MM.1S (cell line): ENCODE results near the gene ECT2L.

Experiments
- DNase-seq: peaks from one replicate; pipeline ENCODE4 v3.0.0-alpha.2; 2015
- H2AFZ ChIP-seq: fragments of 300-600 bp; sonication (generic); 2 replicates; pipeline ENCODE4 v1.6.0; 2016; ENCODE audit warnings: antibody characterized with exemption, low read length
- H3F3A ChIP-seq: fragments of 300-600 bp; sonication (generic); 2 replicates; pipeline ENCODE4 v1.6.1; 2016; ENCODE audit warnings: mild to moderate bottlenecking, antibody characterized with exemption, low read length, moderate library complexity, mixed read lengths; ENCODE audit not compliant: insufficient read depth
- H3K27ac ChIP-seq: fragments of 300-600 bp; sonication (generic); 2 replicates; pipeline ENCODE4 v1.5.1; 2016; ENCODE audit warnings: mild to moderate bottlenecking, low read length
- H3K27me3 ChIP-seq: fragments of 300-600 bp; sonication (generic); replicated peaks from 2 replicates; pipeline ENCODE4 v1.6.0; 2016; ENCODE audit warnings: low read length; ENCODE audit not compliant: insufficient read depth
- H3K36me3 ChIP-seq: fragments of 300-600 bp; sonication (generic); replicated peaks from 2 replicates; pipeline ENCODE4 v1.6.1; 2016; ENCODE audit warnings: mild to moderate bottlenecking, low read length, mixed read lengths; ENCODE audit not compliant: insufficient read depth
- H3K4me1 ChIP-seq: fragments of 300-600 bp; sonication (generic); 2 replicates; pipeline ENCODE4 v1.6.1; 2016; ENCODE audit warnings: low read length, mixed read lengths
- H3K4me2 ChIP-seq: fragments of 300-600 bp; sonication (generic); 2 replicates; pipeline ENCODE4 v1.6.0; 2016; ENCODE audit warnings: low read depth, low read length
- H3K4me3 ChIP-seq: fragments of 300-600 bp; sonication (generic); 2 replicates; pipeline ENCODE4 v1.5.1; 2016; ENCODE audit warnings: low read length, mixed read lengths
- H3K79me2 ChIP-seq: fragments of 300-600 bp; sonication (generic); 2 replicates; pipeline ENCODE4 v1.6.1; 2016; ENCODE audit warnings: mixed run types, low read length, mixed read lengths
- H3K9ac ChIP-seq: fragments of 300-600 bp; sonication (generic); 2 replicates; pipeline ENCODE4 v1.6.1; 2016; ENCODE audit warnings: low read length, mixed read lengths
- H3K9me2 ChIP-seq: fragments of 300-600 bp; sonication (generic); replicated peaks from 2 replicates; pipeline ENCODE4 v1.6.1; 2016; ENCODE audit warnings: mild to moderate bottlenecking, low read length, mixed read lengths; ENCODE audit not compliant: insufficient read depth
- H3K9me3 ChIP-seq: fragments of 300-600 bp; sonication (generic); replicated peaks from 2 replicates; pipeline ENCODE4 v1.6.1; 2016; ENCODE audit warnings: mild to moderate bottlenecking, low read length, mixed read lengths; ENCODE audit not compliant: insufficient read depth
- H4K20me1 ChIP-seq: fragments of 300-600 bp; sonication (generic); 2 replicates; pipeline ENCODE4 v1.6.1; 2016; ENCODE audit warnings: mild to moderate bottlenecking, low read length, moderate library complexity, mixed read lengths; ENCODE audit not compliant: insufficient read depth
- EZH2 ChIP-seq: fragments of 300-600 bp; sonication (generic); optimal IDR thresholded peaks from 2 replicates; pipeline ENCODE3; 2017; ENCODE audit warnings: low read depth, mild to moderate bottlenecking, antibody characterized with exemption, low read length, mixed read lengths
- EZH2phosphoT487 ChIP-seq: fragments of 300-600 bp; sonication (generic); IDR thresholded peaks from 2 replicates; pipeline ENCODE4 v1.6.1; 2018; ENCODE audit warnings: antibody characterized with exemption, low read length
- TF ChIP-seq, protein P1 (sequence below): fragments of 300-600 bp; sonication (generic); IDR thresholded peaks from 2 replicates; pipeline ENCODE4 v1.5.1; 2016; ENCODE audit warnings: antibody characterized with exemption, low read length, mixed read lengths

Gene ECT2L

DNA sequence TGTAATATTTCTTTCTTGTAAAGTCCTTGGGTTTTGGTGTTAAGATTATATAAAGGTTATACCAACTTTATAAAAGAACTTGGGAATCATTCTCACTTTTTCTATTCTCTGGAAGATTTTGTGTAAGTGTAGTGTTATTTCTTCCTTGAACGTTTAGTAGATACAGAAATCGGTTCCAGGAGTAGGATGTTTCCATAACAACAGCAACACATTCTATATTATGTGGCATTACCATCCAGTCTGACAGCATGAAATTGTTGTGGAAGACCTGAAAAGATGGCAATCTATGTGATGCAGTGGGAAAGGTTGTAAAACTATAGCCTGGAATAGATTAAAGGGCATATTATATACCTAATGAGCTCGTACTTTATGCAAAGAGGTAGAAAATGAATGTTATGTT lies 13.8 kb downstream of the ECT2L start:
- Histone ChIP-seq H3K9me3 (no peaks in the 10 kb centered on the region), H2AFZ (no peak overlapping the region), H3K9ac (no peak overlapping the region), H3F3A (no peaks in the 10 kb centered on the region), H3K27me3 (no peaks in the 10 kb centered on the region), H3K27ac (no peak overlapping the region), H3K79me2 (no peaks in the 10 kb centered on the region), H3K9me2 (no peaks in the 10 kb centered on the region), H3K4me3 (no peak overlapping the region), H3K4me1 (no peaks in the 10 kb centered on the region), H4K20me1 (no peaks in the 10 kb centered on the region), H3K36me3 (no peaks in the 10 kb centered on the region), H3K4me2 (no peak overlapping the region)
- no peak for DNase-seq
- no peak for TF ChIP-seq EZH2
- TF ChIP-seq EZH2phosphoT487, result no peak
- TF ChIP-seq, protein P1, sequence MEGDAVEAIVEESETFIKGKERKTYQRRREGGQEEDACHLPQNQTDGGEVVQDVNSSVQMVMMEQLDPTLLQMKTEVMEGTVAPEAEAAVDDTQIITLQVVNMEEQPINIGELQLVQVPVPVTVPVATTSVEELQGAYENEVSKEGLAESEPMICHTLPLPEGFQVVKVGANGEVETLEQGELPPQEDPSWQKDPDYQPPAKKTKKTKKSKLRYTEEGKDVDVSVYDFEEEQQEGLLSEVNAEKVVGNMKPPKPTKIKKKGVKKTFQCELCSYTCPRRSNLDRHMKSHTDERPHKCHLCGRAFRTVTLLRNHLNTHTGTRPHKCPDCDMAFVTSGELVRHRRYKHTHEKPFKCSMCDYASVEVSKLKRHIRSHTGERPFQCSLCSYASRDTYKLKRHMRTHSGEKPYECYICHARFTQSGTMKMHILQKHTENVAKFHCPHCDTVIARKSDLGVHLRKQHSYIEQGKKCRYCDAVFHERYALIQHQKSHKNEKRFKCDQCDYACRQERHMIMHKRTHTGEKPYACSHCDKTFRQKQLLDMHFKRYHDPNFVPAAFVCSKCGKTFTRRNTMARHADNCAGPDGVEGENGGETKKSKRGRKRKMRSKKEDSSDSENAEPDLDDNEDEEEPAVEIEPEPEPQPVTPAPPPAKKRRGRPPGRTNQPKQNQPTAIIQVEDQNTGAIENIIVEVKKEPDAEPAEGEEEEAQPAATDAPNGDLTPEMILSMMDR, result no peak

DNA sequence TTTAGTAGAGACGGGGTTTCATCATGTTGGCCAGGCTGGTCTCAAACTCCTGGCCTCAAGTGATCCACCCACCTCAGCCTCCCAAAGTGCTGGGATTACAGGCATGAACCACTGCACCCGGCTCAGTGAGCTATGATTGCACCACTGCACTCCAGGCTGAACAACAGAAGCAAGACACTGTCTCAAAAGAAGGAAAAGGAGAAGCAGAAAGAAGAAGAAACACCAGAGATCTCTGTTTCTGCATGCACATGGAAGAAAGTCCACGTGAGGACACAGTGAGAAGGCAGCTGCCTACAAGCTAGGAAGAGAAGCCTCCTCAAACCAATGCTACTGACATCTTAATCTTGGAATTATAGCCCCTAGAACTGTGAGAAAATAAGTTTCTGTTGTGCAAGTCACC lies 16.0 kb downstream of the ECT2L start:
- DNase-seq, result no peak
- H3K79me2 ChIP-seq, result no peaks in the 10 kb centered on the region
- no peaks in the 10 kb centered on the region for H3K9me3 ChIP-seq
- TF ChIP-seq, protein P1, result no peak
- TF ChIP-seq EZH2phosphoT487 (no peak), EZH2 (no peak)
- H3K4me1 ChIP-seq, result no peaks in the 10 kb centered on the region
- H4K20me1 ChIP-seq, result no peaks in the 10 kb centered on the region
- H3K4me3 ChIP-seq, result no peak overlapping the region
- H2AFZ ChIP-seq, result no peak overlapping the region
- H3K27me3 ChIP-seq, result no peaks in the 10 kb centered on the region
- H3K9me2 ChIP-seq, result no peaks in the 10 kb centered on the region
- H3K27ac ChIP-seq, result no peak overlapping the region
- H3K36me3 ChIP-seq, result no peaks in the 10 kb centered on the region
- no peak overlapping the region for H3K9ac ChIP-seq
- H3K4me2 ChIP-seq, result no peak overlapping the region
- H3F3A ChIP-seq, result no peaks in the 10 kb centered on the region

DNA sequence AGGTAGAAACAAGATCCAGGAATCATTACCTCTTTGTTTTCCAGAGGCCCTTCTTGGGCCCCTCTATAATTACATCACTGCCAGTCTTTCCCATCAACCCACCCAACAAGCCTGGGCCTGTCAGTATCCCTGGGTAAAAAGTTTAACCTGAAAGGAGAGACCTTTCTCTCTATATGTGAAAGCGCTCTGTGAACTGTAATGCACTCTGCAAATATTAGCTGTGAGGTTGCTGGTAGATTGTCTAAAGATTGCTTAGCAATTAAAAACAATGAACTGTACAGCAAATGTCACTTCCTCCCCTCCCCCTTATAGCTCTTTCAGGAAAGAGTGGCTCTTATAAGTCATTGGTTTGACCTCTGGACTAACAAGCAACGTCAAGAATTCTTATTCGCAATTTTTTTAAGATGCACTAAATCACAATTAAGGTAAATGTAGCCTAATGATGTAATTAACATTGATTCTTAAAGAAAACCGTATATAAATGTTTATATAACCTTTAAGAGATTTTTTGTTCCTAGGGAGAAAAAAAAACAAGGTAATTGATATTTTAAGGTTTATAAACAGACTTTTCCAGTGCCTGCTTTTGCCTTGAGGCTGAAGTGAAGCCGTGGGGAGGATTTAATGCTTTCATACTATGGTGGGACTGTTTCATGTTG lies 18.4 kb downstream of the ECT2L start:
- H3K27ac ChIP-seq, result no peak overlapping the region

More for the DNA sequence above, 18.4 kb downstream of the ECT2L start:
- H3K4me2 ChIP-seq, result no peak overlapping the region
- no peaks in the 10 kb centered on the region for H3K4me1 ChIP-seq
- TF ChIP-seq, protein P1, result no peak
- TF ChIP-seq EZH2, result no peak
- no peak for TF ChIP-seq EZH2phosphoT487
- H4K20me1 ChIP-seq, result no peaks in the 10 kb centered on the region
- no peak overlapping the region for H3K9ac ChIP-seq
- H3K4me3 ChIP-seq, result no peak overlapping the region
- H3K79me2 ChIP-seq, result no peaks in the 10 kb centered on the region
- no peaks in the 10 kb centered on the region for H3K9me3 ChIP-seq
- no peak for DNase-seq
- H3F3A ChIP-seq, result no peaks in the 10 kb centered on the region
- H3K27me3 ChIP-seq, result no peaks in the 10 kb centered on the region
- H3K36me3 ChIP-seq, result no peaks in the 10 kb centered on the region
- no peaks in the 10 kb centered on the region for H3K9me2 ChIP-seq
- no peak overlapping the region for H2AFZ ChIP-seq
